AML-193 (cell line): ENCODE results near the gene SLC25A44.
"Not testable (repeated sequence)": the region's sequence is repeated elsewhere in the genome, so short reads cannot be mapped to it uniquely, and the experiment has no call there.

Source experiments
- DNase-seq, 2 experiments: peaks; one replicate each; lab custom pipeline; 2025; lab: John Stamatoyannopoulos, UW

The SLC25A44 gene

DNA sequence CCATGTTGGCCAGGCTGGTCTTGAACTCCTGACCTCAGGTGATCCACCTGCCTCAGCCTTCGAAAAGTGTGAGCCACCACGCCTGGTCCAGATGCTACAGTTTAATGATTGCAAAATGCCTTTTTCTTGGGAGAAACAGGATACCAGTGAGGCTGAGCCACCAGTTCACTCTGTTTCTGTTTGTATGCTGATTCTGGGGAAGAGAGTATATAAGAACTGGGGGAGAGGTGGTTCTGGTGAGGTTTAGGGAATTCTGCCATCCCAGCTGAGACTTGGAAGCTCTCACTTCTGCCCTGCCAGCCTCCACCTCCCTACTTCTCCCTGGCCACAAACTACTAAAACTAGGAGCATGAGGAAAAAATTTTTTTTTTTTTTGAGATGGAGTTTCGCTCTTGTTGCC is 10.8 kb downstream of the SLC25A44 start:
- DNase-seq: no peak

DNA sequence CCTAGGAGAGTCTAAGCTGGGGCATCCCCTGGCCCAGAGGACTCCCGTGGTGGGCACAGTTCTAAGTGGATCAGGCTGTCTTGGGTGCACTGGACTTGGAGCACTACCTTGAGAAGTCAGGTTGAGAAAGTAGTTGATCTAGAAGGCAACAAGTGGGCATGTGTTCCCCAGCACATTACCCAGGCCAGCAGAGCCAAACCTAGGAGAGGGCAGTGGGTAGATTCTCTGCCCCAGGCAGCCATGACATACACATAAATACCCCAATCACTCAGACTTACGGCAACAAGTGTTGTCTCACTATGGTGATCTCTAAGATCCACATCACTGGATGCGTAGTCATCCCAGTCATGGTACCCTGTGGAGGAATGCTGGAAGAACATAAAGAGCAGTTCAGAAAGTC is 17.3 kb downstream of the SLC25A44 start:
- no peak for DNase-seq

DNA sequence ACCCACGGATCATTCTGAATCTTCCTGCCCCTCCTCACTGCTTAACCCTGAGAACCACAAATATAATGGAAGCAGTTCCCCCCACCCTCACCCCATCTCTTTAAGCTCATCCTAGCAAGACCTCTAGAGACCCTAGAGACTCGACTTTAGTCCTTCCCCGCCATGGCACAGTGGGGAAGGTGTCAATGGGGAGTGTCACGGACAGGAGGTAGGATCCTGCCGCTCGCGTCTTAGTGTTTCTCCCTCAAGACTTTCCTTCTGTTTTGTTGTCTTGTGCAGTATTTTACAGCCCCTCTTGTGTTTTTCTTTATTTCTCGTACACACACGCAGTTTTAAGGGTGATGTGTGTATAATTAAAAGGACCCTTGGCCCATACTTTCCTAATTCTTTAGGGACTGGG is 18.2 kb downstream of the SLC25A44 start:
- DNase-seq: no peak

DNA sequence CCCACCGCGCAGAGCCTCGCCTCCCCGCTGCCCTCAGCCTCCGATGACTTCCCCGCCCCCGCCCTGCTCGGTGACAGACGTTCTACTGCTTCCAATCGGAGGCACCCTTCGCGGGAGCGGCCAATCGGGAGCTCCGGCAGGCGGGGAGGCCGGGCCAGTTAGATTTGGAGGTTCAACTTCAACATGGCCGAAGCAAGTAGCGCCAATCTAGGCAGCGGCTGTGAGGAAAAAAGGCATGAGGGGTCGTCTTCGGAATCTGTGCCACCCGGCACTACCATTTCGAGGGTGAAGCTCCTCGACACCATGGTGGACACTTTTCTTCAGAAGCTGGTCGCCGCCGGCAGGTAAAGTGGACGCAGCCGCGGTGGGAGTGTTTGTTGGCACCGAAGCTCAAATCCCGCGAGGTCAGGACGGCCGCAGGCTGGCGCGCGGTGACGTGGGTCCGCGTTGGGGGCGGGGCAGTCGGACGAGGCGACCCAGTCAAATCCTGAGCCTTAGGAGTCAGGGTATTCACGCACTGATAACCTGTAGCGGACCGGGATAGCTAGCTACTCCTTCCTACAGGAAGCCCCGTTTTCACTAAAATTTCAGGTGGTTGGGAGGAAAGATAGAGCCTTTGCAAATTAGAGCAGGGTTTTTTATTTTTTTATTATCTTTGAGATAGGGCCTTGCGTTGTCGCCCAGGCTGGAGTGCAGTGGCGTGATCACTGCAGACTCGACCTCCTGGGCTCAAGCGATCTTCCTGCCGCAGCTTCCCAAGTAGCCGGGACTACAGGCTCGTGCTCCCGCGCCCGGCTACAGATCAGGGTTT is 19.1 kb downstream of the SLC25A44 start, which contains the start of gene PMF1:
TSS of gene PMF1 (plus strand) at position 175 of the 811 bp plus-strand sequence. CDS start at position 184, 9 bp downstream.
- DNase-seq: peak; percentile 85 to 92

DNA sequence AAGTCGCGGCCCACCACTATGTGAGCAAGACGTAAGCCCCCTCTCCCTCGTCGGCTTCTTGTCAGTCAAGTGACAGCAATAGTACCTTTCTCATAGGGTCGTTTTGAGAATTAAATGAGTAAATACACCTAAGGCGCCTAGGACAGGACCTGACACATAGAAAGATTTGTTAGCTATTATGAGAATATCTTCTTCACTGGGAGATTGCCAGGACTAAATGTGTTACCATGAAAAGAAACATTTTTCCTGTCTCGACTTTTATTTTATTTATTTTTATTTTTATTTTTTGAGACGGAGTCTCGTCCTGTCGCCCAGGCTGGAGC is 19.7 kb downstream of the SLC25A44 start:
- no peak for DNase-seq

DNA sequence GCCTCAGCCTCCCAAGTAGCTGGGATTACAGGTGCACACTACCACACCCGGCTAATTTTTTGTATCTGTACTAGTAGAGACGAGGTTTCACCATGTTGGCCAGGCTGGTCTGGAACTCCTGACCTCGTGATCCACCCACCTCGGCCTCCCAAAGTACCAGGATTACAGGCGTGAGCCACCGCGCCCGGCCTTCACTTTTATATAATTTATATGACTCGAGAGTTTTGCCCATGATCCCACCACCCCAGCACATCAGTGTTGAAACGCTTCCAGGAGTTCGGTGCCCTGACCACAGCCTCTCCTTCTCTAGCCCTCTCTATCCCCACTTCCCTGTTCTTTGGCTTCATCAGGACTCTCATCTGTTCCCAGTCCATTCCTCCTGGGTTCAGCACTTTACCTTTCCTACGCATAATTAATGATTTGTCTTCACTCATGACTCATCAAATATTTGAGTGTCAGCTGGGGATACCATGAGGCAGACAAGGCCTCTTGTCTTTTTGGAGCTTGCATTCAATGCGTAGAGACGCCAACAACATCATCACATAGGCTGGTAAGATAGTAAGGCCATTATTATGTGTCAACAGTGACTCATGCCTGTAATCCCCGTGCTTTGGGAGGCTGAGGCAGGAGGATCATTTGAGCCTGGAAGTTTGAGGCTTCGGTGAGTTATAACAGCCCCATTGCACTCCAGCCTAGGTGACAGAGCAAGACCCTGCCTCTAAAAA is 20.3 kb downstream of the SLC25A44 start:
- no peak for DNase-seq

DNA sequence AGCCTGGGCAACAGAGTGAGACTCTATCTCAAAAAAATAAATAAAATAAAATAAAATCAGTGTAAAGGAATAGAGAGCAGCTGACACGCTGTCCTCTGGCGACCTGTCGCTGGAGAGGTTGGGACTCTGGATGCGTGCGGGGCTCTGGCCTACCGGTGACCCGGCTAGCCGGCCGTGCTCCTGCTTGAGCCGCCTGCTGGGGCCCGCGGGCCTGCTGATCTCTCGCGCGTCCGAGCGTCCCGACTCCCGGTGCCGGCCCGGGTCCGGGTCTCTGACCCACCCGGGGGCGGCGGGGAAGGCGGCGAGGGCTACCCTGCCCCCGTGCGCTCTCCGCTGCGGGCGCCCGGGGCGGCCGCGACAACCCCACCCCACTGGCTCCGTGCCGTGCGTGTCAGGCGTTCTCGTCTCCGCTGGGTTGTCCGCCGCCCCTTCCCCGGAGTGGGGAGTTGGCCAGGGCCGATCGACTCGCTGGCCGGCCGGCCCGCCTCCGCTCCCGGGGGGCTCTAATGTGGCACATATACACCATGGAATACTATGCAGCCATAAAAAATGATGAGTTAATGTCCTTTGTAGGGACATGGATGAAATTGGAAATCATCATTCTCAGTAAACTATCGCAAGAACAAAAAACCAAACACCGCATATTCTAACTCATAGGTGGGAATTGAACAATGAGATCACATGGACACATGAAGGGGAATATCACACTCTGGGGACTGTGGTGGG is 22.6 kb downstream of the SLC25A44 start:
- DNase-seq: not testable (repeated sequence)

DNA sequence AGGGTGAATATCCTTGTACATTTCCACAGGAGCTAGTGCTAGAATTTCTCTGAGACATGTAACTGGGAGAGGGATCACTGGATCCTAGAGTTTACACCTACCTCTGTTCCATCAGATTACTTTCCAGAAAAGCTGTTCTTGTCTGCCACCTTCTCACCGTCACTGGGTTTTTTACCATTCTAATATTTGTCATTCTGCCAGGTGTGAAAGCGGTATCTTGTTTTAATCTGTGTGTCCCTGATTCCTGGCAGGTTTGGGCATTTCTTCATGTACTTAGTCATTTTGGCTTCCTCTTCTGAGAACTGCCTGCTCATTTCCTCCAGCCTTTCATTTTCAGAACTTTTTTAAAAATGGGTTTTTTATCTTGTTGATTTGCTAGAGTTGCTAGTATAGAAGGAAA is 24.0 kb downstream of the SLC25A44 start:
- peak; percentile 51 to 61 for DNase-seq

DNA sequence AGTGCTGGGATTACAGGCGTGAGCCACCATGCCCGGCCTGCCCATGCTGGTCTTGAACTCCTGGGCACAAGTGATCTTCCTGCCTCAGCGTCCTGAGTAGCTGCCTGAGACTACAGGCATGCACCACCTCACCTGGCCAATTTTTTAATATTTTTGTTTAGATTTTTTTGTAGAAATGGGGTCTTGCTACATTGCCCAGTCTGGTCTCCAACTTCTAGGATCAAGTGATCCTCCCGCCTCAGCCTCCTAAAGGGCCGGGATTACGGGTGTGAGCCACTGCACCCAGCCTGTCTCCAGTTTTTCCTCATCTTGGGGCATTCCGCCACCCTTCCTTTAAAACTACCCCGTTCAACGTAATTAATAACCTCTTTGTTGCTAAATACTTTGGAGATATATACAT is 26.3 kb downstream of the SLC25A44 start:
- no peak for DNase-seq

DNA sequence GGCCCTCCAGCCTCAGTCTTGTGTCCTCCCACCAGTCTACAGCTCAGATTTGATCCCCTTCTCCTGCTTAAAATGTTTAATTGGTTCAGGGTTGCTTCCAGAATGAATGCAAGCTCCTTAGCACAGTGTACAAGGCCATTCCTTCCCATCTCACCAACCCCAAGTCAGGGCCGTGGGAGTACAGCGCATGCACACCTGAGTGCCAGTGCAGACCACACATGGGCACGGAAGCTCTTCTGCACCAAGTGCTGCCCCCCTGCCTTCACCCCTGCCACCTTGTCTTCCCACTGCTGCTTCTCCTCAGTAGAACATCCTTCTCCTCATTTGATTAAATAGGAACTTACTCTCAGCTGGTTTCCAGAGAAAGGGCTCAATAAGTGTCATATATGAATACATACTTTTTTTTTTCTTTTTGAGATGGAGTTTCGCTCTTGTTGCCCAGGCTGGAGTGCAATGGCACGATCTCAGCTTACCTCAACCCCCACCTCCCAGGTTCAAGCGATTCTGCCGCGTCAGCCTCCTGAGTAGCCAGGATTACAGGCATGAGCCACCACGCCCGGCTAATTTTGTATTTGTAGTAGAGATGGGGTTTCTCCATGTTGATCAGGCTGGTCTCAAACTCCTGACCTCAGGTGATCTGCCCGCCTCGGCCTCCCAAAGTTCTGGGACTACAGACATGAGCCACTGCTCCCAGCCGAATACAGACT is 28.2 kb downstream of the SLC25A44 start:
- DNase-seq: no peak

DNA sequence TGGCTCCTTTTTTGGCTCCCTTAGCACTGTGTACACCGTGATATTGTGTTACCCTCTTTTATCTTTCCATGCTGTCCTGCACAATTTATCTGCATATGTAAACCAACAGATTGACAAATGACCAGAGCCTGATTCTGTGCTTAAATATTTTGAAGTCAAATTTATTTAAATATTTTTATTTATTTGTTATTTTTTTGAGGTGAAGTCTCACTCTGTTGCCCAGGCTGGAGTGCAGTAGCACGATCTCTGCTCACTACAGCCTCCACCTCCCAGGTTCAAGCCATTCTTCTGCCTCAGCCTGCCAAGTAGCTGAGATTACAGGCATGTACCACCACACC is 31.7 kb downstream of the SLC25A44 start:
- no peak for DNase-seq

DNA sequence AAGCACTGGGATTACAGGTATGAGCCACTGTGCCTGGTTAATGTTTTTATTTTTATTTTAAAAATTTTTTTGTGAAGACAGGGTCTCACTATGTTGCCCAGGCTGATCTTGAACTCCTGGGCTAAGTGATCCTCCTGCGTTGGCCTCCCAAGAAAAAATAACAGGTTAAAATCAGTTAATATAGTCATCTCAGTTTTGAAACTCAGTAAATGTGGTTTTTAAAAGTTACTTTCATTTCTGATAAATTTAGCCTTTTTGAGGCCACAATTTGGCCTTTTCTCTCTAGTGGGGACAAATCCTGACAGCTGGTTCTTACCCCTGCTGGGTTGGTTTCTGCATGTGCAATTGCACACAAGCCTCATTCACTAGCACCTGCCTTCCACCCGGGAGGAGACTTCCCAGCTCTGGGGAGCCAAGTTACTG is 32.2 kb downstream of the SLC25A44 start:
- DNase-seq: no peak

DNA sequence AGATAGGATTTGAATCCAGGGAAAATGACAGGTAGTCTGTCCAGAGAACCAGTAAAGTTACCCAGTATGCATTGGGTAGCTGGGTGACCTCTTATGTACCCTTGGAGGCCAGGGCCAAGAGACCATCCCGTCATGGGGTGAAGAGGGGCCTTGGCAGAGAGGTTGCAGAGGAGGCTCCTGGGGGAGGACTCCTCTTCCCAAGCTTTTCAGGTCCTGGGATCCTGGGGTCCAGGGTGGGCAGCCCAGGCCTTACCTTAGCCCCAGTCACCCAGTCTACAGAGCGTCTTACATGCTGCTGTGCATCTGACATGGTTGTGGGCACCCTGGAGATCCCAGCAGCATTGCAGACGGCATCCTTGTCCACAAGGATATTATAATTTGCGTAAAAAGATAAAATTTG is 32.9 kb downstream of the SLC25A44 start:
- DNase-seq: no peak

DNA sequence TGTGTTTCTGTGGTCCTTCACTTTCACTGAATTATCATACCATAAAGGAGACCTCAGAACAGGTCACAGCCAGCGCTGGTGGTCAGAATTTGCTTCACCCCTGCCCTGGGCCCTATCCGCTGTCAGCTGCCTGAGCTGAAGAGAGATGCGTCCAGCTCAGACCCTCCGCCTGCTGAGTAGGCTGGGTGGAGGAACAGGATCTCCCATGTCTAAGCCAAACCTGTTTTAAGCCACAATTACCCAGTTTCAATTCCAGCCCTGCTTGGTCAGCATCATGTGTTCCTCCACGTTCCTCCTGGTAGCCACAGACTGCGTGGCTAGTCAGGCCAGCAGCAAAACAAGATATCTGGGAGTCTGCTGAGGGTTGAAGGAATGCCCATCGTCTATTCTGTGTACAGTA is 34.6 kb downstream of the SLC25A44 start:
- DNase-seq: no peak

DNA sequence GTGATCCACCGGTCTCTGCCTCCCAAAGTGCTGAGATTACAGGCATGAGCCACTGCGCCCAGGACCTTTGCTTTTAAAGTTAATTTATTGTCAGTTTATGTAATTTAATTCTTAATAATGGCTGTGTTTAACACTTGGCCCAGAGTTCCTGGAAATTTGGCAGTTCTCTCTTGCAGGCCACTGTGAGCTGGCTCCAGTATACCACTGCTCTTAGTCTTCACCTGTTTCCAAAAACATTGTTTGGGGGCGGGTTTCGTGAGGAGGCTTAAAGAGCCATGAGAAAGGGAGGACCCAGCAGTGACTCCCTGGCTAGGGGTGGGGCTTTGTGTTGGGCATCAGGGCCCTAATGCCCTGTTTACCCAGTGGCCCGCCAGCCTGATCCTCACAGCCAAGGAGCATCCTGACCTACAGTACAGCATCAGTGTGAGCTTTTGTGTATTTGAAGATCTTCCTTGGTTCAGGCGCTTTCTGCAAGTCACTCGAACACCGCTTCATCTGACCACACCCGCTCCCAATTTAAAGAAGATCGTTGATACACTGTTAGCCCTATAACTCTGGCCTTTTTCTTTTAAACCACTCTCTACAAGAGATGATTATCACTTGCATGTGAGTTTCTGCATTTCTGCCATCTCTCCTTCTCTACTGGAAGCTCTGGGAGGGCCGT is 36.0 kb downstream of the SLC25A44 start:
- no peak for DNase-seq

DNA sequence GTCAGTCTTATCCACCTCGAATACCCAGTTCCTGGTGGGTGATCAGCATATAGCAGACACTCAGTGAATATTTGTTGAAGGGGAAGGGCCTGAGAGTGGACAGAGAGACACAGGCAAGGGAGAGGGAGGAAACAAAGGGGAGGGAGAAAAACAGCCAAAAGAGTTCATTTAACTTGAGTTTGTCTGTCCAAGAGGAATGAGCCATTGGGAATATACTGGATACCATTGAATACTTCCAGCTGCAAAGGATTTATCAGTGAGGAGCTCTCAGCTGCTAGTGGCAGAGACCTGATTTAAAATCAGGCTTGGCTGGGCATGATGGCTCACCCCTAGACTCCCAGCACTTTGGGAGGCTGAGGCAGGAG is 36.6 kb downstream of the SLC25A44 start:
- DNase-seq: no peak

DNA sequence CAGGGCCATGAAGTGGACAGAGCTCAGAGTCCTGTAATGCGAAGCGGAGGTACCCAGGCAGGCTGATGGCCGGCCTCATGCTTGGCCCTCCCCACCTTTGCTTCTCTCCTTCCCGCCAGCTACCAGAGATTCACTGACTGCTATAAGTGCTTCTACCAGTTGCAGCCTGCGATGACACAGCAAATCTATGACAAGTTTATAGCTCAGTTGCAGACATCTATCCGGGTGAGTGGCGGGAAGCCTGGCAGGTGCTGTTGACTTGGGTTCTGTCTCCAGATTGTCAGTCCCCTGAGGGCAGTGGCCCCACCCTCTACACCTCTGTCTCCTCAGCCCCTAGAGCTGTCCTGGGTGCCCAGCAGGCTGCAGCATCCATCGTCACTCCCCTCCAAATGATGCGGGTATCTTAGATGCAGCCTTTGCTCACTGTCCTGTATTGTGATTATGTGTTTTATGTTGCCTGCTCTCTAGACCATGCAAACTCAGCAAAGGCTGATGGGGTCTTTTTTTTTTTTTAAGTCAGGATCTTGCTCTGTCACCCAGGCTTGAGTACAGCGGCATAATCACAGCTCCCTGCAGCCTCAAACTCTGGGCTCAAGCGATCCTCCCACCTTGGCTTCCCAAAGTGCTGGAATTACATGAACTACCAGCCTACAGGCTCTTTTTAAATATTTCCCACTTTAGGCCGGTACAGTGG is 38.4 kb downstream of the SLC25A44 start:
- DNase-seq: no peak

DNA sequence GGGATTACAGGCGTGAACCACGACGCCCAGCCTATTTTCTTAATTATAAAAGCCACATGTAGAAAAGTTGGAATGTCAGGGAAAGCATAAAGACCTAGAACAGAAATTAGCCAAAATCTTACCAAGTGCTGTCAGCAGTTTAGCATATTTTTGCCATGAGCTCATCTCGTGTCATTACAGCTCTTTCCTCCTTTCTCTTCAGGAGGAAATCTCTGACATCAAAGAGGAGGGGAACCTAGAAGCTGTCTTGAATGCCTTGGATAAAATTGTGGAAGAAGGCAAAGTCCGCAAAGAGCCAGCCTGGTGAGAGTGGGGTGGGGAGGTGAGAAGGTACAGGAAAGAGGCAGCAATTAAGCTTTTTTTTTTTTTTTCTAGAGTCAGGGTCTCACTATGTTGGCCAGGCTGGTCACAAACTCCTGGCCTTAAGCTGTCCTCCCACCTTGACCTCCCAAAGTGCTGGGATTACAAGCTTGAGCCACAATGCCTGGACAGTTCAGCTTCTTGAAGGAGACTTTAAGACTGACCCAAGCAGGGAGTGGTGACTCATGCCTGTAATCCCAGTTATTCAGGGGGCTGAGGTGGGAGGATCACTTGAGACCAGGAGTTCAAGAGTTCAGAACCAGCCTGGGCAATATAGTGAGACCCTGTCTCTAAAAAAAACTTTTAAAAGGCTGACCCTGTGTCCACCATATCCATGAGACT is 39.7 kb downstream of the SLC25A44 start:
- DNase-seq: no peak

DNA sequence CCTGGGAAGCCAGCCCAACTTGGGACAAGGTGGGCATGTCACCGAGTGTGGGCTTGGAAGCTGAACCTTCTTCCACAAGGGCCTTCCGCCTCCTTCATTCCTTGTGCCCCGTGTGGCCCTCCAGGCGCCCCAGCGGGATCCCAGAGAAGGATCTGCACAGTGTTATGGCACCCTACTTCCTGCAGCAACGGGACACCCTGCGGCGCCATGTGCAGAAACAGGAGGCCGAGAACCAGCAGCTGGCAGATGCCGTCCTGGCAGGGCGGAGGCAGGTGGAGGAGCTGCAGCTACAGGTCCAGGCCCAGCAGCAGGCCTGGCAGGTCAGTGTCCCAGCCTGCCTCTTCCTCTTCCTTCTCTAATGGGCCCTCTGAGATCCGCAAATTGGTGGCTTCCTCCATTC is 42.3 kb downstream of the SLC25A44 start:
- no peak for DNase-seq

DNA sequence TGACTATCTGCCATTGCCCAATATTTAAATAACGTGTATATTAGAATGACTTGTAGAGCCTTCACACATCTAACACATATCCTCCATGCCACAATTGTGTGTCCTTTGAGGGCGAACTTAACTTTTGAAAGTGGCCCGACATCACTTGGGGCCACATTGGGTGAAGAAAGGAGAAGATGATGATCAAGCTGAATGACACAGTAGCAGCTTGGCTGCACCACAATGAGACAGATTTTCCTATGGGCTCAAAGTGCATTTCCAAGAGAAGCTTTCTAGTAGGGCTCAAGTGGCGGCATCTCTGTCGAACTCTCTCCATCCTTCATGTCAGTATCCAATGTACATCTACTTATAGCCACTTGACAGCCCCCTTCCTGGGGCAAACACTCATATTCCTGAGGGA is 44.3 kb downstream of the SLC25A44 start:
- DNase-seq: no peak
